GM23338 (cell line): ENCODE data around the gene CCL27. TPM values are rescaled to one million over a fixed set of nuclear protein-coding genes. Genes with fewer than 3 reads are reported as not detected.

Experiments
- ATAC-seq: fragments of 200-7000 bp; cut with Tn5 transposase; 3 replicates; pipeline ENCODE4 v1.9.1; 2020
- DNase-seq: peaks from one replicate; pipeline ENCODE4 v3.0.0-alpha.2; 2015; ENCODE audit warnings: low spot score
- H2AFZ ChIP-seq: fragments of 200-600 bp; sonication (generic); 2 replicates; pipeline ENCODE4 v1.8.0; 2016; ENCODE audit warnings: antibody characterized with exemption, mild to moderate bottlenecking, moderate library complexity
- H3F3A ChIP-seq: fragments of 200-600 bp; sonication (generic); replicated peaks from 2 replicates; pipeline ENCODE4 v1.8.0; 2017; ENCODE audit warnings: antibody characterized with exemption, mixed run types, low read depth
- H3K27ac ChIP-seq: fragments of 200-600 bp; sonication (generic); 2 replicates; pipeline ENCODE4 v1.6.1; 2016; ENCODE audit warnings: low read depth
- H3K27me3 ChIP-seq: fragments of 200-600 bp; sonication (generic); 2 replicates; pipeline ENCODE4 v1.8.0; 2016; ENCODE audit warnings: mild to moderate bottlenecking, mixed run types, moderate library complexity; ENCODE audit not compliant: insufficient read depth
- H3K36me3 ChIP-seq: fragments of 200-600 bp; sonication (generic); 2 replicates; pipeline ENCODE4 v1.8.0; 2016; ENCODE audit warnings: mild to moderate bottlenecking; ENCODE audit not compliant: insufficient read depth
- H3K4me1 ChIP-seq: fragments of 200-600 bp; sonication (generic); 2 replicates; pipeline ENCODE4 v1.8.0; 2016; ENCODE audit warnings: mild to moderate bottlenecking, moderate library complexity; ENCODE audit not compliant: insufficient read depth
- H3K4me2 ChIP-seq: fragments of 200-600 bp; sonication (generic); 2 replicates; pipeline ENCODE4 v1.7.1; 2017; ENCODE audit warnings: mixed run types
- H3K4me3 ChIP-seq: fragments of 200-600 bp; sonication (generic); 2 replicates; pipeline ENCODE4 v1.6.1; 2016; ENCODE audit warnings: mixed run types
- H3K79me2 ChIP-seq: fragments of 200-600 bp; sonication (generic); replicated peaks from 2 replicates; pipeline ENCODE4 v1.8.0; 2017; ENCODE audit warnings: mild to moderate bottlenecking; ENCODE audit not compliant: insufficient read depth
- H3K9me2 ChIP-seq: fragments of 200-600 bp; sonication (generic); 2 replicates; pipeline ENCODE4 v1.8.0; 2017; ENCODE audit not compliant: insufficient read depth
- H4K20me1 ChIP-seq: fragments of 200-600 bp; sonication (generic); replicated peaks from 2 replicates; pipeline ENCODE4 v1.8.0; 2017; ENCODE audit warnings: mild to moderate bottlenecking; ENCODE audit not compliant: insufficient read depth
- H3K27ac Mint-ChIP-seq: 2 replicates; pipeline ENCODE4 v1.8.0; 2020; ENCODE audit warnings: inconsistent platforms, mild to moderate bottlenecking, moderate library complexity, mixed read lengths
- H3K27me3 Mint-ChIP-seq: 3 replicates; pipeline ENCODE4 v1.8.0; 2022; ENCODE audit warnings: low read depth, mild to moderate bottlenecking, moderate library complexity, mixed read lengths, inconsistent platforms; ENCODE audit not compliant: insufficient read depth, poor library complexity
- H3K36me3 Mint-ChIP-seq: 3 replicates; pipeline ENCODE4 v1.8.0; 2021; ENCODE audit warnings: low read depth, mild to moderate bottlenecking, inconsistent platforms, moderate library complexity, mixed read lengths
- H3K4me1 Mint-ChIP-seq: 3 replicates; pipeline ENCODE4 v1.8.0; 2020; ENCODE audit warnings: mild to moderate bottlenecking, inconsistent platforms, mixed read lengths
- H3K4me3 Mint-ChIP-seq: 3 replicates; pipeline ENCODE4 v1.8.0; 2021; ENCODE audit warnings: moderate library complexity, mild to moderate bottlenecking, inconsistent platforms, mixed read lengths
- H3K9me3 Mint-ChIP-seq: 3 replicates; pipeline ENCODE4 v1.8.0; 2020; ENCODE audit warnings: moderate library complexity, mild to moderate bottlenecking, inconsistent platforms, mixed read lengths
- CREB1 ChIP-seq: fragments of 250-450 bp; sonication (Bioruptor Pico); IDR thresholded peaks from 2 replicates; pipeline ENCODE4 v1.5.0; 2020; ENCODE audit warnings: low read depth, mild to moderate bottlenecking, moderate library complexity
- EZH2 ChIP-seq: fragments of 200-600 bp; sonication (generic); IDR thresholded peaks from one replicate; pipeline ENCODE4 v1.8.0; 2017; ENCODE audit warnings: antibody characterized with exemption, mild to moderate bottlenecking, low read depth; ENCODE audit not compliant: unreplicated experiment
- EZH2phosphoT487 ChIP-seq: fragments of 200-600 bp; sonication (generic); IDR thresholded peaks from one replicate; pipeline ENCODE4 v1.8.1; 2018; ENCODE audit warnings: antibody characterized with exemption; ENCODE audit not compliant: unreplicated experiment
- JUNB ChIP-seq: IDR thresholded peaks from one replicate; pipeline ENCODE4 v1.6.1; 2016; ENCODE audit warnings: antibody characterized with exemption; ENCODE audit not compliant: unreplicated experiment
- NANOG ChIP-seq: IDR thresholded peaks from 2 replicates; pipeline ENCODE4 v1.6.1; 2016; ENCODE audit warnings: antibody characterized with exemption, borderline replicate concordance
- POLR2AphosphoS5 ChIP-seq: IDR thresholded peaks from 2 replicates; pipeline ENCODE4 v1.6.1; 2016; ENCODE audit warnings: antibody characterized with exemption, low read depth
- STAT1 ChIP-seq: IDR thresholded peaks from one replicate; pipeline ENCODE4 v1.6.1; 2016; ENCODE audit warnings: antibody characterized with exemption; ENCODE audit not compliant: unreplicated experiment
- ZNF114 ChIP-seq: fragments of 250-450 bp; sonication (Bioruptor Pico); IDR thresholded peaks from 2 replicates; pipeline ENCODE4 v1.5.0; 2020; ENCODE audit warnings: mild to moderate bottlenecking, moderate library complexity
- ZNF331 ChIP-seq: fragments of 250-450 bp; sonication (Bioruptor Pico); IDR thresholded peaks from 2 replicates; pipeline ENCODE4 v1.5.0; 2020; ENCODE audit warnings: low read depth, mild to moderate bottlenecking, moderate library complexity
- polyA plus RNA-seq: library from polyadenylated mRNA; unstranded; fragments of >200 nt; fragmentation: Nextera tagmentation; extraction: Ambion mirVana; gene quantifications from 2 replicates; pipeline ENCODE4 v1.2.1, GENCODE V29; 2016
- total RNA-seq: library from RNA; depleted of rRNA; stranded (reverse); fragments of >200 nt; shearing (Covaris generic); gene quantifications from 2 replicates; pipeline ENCODE4 v1.2.3, GENCODE V29; 2014
- TF ChIP-seq, protein P1 (sequence below): IDR thresholded peaks from one replicate; pipeline ENCODE4 v1.6.1; 2018; ENCODE audit warnings: antibody characterized with exemption; ENCODE audit not compliant: unreplicated experiment
- TF ChIP-seq, protein P2 (sequence below): IDR thresholded peaks from 2 replicates; pipeline ENCODE4 v1.6.1; 2016; ENCODE audit warnings: antibody characterized with exemption
- TF ChIP-seq, protein P3 (sequence below), 2 experiments: fragments of 200-600 bp in 1 of 2; sonication (generic) in 1 of 2; conservative IDR thresholded peaks; 2 replicates each; pipeline versions ENCODE4 v1.5.1 to v1.6.1; 2016 to 2017; ENCODE audit warnings: antibody characterized with exemption in 2 of 2, low read depth in 2 of 2, mild to moderate bottlenecking in 2 of 2, moderate library complexity in 1 of 2
- TF ChIP-seq, protein P4 (sequence below): fragments of 250-450 bp; sonication (Bioruptor Pico); IDR thresholded peaks from 2 replicates; pipeline ENCODE4 v1.5.0; 2020; ENCODE audit warnings: mild to moderate bottlenecking, moderate library complexity

The CCL27 gene
- total and polyA plus RNA-seq, 2 experiments from 2014 or later: not detected

DNA sequence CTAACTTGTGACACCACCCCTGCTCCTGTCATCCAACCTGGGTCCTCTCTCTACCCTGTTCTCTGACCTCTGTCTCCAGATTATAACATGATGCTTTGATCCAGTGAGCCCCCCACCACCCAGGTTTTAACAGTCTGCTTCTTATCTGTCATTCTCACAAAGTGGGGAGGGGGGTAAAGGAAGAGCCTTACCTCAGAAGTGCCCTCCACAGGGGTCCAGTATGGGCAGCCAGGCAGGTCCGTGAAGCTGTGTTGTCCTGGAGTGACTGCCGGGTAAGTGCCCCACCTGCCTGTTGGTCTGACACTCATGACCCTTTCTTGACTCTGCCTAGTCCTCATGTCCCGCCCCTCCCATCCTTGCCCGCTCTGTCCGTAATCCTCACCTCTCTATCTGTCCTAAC lies 7.1 kb downstream of the CCL27 start:
- H3K4me3 Mint-ChIP-seq: no peak overlapping the region
- peaks cover 22% of the 10 kb centered on the region for H3K27me3 Mint-ChIP-seq
- no peak overlapping the region for H3K27ac ChIP-seq

More for the DNA sequence above, 7.1 kb downstream of the CCL27 start:
- Mint-ChIP-seq H3K9me3 (no peaks in the 10 kb centered on the region; the same call in 2 of the 3 replicates), H3K27ac (no peak overlapping the region), H3K4me1 (peaks cover 34% of the 10 kb centered on the region), H3K36me3 (no peaks in the 10 kb centered on the region; the same call in 2 of the 3 replicates)
- Histone ChIP-seq H3K79me2 (no peaks in the 10 kb centered on the region), H3K36me3 (no peaks in the 10 kb centered on the region), H3K4me1 (peaks cover 16% of the 10 kb centered on the region), H4K20me1 (no peaks in the 10 kb centered on the region; the same call in 1 of the 2 replicates), H3F3A (0 out of 2 replicates have a peak, but pooled peaks cover 4% of the 10 kb centered on the region), H3K4me3 (no peak overlapping the region), H3K4me2 (no peak overlapping the region), H3K27me3 (no peaks in the 10 kb centered on the region), H3K9me2 (no peaks in the 10 kb centered on the region), H2AFZ (no peak overlapping the region)
- TF ChIP-seq, protein P1, sequence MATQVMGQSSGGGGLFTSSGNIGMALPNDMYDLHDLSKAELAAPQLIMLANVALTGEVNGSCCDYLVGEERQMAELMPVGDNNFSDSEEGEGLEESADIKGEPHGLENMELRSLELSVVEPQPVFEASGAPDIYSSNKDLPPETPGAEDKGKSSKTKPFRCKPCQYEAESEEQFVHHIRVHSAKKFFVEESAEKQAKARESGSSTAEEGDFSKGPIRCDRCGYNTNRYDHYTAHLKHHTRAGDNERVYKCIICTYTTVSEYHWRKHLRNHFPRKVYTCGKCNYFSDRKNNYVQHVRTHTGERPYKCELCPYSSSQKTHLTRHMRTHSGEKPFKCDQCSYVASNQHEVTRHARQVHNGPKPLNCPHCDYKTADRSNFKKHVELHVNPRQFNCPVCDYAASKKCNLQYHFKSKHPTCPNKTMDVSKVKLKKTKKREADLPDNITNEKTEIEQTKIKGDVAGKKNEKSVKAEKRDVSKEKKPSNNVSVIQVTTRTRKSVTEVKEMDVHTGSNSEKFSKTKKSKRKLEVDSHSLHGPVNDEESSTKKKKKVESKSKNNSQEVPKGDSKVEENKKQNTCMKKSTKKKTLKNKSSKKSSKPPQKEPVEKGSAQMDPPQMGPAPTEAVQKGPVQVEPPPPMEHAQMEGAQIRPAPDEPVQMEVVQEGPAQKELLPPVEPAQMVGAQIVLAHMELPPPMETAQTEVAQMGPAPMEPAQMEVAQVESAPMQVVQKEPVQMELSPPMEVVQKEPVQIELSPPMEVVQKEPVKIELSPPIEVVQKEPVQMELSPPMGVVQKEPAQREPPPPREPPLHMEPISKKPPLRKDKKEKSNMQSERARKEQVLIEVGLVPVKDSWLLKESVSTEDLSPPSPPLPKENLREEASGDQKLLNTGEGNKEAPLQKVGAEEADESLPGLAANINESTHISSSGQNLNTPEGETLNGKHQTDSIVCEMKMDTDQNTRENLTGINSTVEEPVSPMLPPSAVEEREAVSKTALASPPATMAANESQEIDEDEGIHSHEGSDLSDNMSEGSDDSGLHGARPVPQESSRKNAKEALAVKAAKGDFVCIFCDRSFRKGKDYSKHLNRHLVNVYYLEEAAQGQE: no peak
- no peak for TF ChIP-seq STAT1
- TF ChIP-seq NANOG: no peak
- no peak for TF ChIP-seq EZH2phosphoT487
- TF ChIP-seq, protein P2, sequence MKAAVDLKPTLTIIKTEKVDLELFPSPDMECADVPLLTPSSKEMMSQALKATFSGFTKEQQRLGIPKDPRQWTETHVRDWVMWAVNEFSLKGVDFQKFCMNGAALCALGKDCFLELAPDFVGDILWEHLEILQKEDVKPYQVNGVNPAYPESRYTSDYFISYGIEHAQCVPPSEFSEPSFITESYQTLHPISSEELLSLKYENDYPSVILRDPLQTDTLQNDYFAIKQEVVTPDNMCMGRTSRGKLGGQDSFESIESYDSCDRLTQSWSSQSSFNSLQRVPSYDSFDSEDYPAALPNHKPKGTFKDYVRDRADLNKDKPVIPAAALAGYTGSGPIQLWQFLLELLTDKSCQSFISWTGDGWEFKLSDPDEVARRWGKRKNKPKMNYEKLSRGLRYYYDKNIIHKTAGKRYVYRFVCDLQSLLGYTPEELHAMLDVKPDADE: no peak
- no peak for TF ChIP-seq JUNB
- no peak for TF ChIP-seq CREB1 (CRISPR knock-in tag)
- TF ChIP-seq POLR2AphosphoS5: no peak
- TF ChIP-seq ZNF331: no peak
- TF ChIP-seq, protein P3, sequence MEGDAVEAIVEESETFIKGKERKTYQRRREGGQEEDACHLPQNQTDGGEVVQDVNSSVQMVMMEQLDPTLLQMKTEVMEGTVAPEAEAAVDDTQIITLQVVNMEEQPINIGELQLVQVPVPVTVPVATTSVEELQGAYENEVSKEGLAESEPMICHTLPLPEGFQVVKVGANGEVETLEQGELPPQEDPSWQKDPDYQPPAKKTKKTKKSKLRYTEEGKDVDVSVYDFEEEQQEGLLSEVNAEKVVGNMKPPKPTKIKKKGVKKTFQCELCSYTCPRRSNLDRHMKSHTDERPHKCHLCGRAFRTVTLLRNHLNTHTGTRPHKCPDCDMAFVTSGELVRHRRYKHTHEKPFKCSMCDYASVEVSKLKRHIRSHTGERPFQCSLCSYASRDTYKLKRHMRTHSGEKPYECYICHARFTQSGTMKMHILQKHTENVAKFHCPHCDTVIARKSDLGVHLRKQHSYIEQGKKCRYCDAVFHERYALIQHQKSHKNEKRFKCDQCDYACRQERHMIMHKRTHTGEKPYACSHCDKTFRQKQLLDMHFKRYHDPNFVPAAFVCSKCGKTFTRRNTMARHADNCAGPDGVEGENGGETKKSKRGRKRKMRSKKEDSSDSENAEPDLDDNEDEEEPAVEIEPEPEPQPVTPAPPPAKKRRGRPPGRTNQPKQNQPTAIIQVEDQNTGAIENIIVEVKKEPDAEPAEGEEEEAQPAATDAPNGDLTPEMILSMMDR (conservative IDR thresholded peaks at IDR 0.05; ENCODE audit: low read depth in 2 of 2): no peak
- no peak for TF ChIP-seq EZH2
- TF ChIP-seq, protein P4, sequence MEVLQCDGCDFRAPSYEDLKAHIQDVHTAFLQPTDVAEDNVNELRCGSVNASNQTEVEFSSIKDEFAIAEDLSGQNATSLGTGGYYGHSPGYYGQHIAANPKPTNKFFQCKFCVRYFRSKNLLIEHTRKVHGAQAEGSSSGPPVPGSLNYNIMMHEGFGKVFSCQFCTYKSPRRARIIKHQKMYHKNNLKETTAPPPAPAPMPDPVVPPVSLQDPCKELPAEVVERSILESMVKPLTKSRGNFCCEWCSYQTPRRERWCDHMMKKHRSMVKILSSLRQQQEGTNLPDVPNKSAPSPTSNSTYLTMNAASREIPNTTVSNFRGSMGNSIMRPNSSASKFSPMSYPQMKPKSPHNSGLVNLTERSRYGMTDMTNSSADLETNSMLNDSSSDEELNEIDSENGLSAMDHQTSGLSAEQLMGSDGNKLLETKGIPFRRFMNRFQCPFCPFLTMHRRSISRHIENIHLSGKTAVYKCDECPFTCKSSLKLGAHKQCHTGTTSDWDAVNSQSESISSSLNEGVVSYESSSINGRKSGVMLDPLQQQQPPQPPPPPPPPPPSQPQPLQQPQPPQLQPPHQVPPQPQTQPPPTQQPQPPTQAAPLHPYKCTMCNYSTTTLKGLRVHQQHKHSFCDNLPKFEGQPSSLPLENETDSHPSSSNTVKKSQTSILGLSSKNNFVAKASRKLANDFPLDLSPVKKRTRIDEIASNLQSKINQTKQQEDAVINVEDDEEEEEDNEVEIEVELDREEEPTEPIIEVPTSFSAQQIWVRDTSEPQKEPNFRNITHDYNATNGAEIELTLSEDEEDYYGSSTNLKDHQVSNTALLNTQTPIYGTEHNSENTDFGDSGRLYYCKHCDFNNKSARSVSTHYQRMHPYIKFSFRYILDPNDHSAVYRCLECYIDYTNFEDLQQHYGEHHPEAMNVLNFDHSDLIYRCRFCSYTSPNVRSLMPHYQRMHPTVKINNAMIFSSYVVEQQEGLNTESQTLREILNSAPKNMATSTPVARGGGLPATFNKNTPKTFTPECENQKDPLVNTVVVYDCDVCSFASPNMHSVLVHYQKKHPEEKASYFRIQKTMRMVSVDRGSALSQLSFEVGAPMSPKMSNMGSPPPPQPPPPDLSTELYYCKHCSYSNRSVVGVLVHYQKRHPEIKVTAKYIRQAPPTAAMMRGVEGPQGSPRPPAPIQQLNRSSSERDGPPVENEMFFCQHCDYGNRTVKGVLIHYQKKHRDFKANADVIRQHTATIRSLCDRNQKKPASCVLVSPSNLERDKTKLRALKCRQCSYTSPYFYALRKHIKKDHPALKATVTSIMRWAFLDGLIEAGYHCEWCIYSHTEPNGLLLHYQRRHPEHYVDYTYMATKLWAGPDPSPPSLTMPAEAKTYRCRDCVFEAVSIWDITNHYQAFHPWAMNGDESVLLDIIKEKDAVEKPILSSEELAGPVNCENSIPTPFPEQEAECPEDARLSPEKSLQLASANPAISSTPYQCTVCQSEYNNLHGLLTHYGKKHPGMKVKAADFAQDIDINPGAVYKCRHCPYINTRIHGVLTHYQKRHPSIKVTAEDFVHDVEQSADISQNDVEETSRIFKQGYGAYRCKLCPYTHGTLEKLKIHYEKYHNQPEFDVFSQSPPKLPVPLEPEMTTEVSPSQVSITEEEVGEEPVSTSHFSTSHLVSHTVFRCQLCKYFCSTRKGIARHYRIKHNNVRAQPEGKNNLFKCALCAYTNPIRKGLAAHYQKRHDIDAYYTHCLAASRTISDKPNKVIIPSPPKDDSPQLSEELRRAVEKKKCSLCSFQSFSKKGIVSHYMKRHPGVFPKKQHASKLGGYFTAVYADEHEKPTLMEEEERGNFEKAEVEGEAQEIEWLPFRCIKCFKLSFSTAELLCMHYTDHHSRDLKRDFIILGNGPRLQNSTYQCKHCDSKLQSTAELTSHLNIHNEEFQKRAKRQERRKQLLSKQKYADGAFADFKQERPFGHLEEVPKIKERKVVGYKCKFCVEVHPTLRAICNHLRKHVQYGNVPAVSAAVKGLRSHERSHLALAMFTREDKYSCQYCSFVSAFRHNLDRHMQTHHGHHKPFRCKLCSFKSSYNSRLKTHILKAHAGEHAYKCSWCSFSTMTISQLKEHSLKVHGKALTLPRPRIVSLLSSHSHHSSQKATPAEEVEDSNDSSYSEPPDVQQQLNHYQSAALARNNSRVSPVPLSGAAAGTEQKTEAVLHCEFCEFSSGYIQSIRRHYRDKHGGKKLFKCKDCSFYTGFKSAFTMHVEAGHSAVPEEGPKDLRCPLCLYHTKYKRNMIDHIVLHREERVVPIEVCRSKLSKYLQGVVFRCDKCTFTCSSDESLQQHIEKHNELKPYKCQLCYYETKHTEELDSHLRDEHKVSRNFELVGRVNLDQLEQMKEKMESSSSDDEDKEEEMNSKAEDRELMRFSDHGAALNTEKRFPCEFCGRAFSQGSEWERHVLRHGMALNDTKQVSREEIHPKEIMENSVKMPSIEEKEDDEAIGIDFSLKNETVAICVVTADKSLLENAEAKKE (CRISPR knock-in tag): no peak
- TF ChIP-seq ZNF114 (CRISPR knock-in tag): no peak
- ATAC-seq: no peak
- no peak for DNase-seq
